ENCODE results near the gene COPB2. TPM values are rescaled to one million over a fixed set of nuclear protein-coding genes. Genes with fewer than 3 reads are reported as not detected.
A peak's percentile ranks its signal among the peaks of the same experiment; 100 is the strongest.

The COPB2 gene
- total RNA-seq, 1 experiment from 2014 or later = 119 TPM

DNA sequence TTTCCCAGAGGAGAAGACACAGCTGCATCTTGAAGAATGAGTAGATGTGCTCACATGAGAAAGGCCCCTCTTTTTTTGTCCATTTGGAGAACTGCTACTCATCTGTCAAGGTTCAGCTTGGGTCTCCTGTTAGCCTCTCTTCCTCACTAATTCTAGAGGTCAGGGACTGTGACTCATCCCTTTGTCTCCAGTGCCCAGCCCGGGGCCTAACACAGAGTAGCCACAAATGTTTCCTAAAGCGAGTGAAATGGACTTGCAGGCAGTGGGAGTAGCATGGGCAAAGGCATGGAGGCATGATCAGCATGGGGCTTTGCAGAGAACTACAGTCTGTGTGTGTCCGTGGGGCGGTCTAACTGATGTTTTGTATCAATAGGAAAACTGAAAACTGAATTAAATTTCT is 79.6 kb downstream of the COPB2 start:
- ATAC-seq = peak; percentile 59
- intact Hi-C loops (cut with micrococcal nuclease) = loop anchor here (1.0 to 10.0 kb wide), 2 partner anchors 8 to 715 kb away; partner anchors contain the start of gene CEP70
- Histone ChIP-seq H3K79me2 (ENCODE audit: insufficient read depth, low read length) (peaks cover 10% of the 10 kb centered on the region; the same call in 1 of the 2 replicates), H3K36me3 (ENCODE audit: control insufficient read depth in 1 of 2, insufficient read depth in 2 of 2, low read length in 2 of 2) (no peaks in the 10 kb centered on the region), H3K4me2 (ENCODE audit: low read length) (peak overlapping the region; percentile 67), H3K9ac (ENCODE audit: low read length) (peak overlapping the region; percentile 71), H3K9me3 (ENCODE audit: control insufficient read depth in 1 of 2, insufficient read depth in 1 of 2, low read depth in 1 of 2, low read length in 2 of 2) (no peaks in the 10 kb centered on the region), H3K27me3 (ENCODE audit: insufficient read depth, low read length) (no peaks in the 10 kb centered on the region), H3K4me3 (replicated peaks in 1 of 2; ENCODE audit: low read depth in 1 of 2, low read length in 2 of 2) (peak overlapping the region in 1 of 2 experiments; percentile 11; a peak in 1 of 4 replicates), H3K9me2 (ENCODE audit: insufficient read depth) (no peaks in the 10 kb centered on the region), H4K20me1 (ENCODE audit: insufficient read depth) (no peaks in the 10 kb centered on the region), H2AFZ (ENCODE audit: low read depth, low read length, poor library complexity, severe bottlenecking) (no peak overlapping the region), H3K27ac (ENCODE audit: low read depth, low read length) (peak overlapping the region; percentile 99), H3K4me1 (ENCODE audit: control insufficient read depth in 1 of 2, insufficient read depth in 2 of 2, low read length in 2 of 2) (peaks cover 85 to 98% of the 10 kb centered on the region in 2 experiments)
- DNase-seq (ENCODE audit: low read depth, low spot score) = no peak
- POLR2A ChIA-PET = interaction anchor here (1.1 to 15.9 kb wide), 3 partner anchors 9 to 12 kb away, joined by 4 to 198 read pairs (median 34); no protein-coding TSS in a partner anchor
- TF ChIP-seq EGR1 (IDR thresholded peaks at IDR 0.05; ENCODE audit: low read depth) (no peak), JUND (IDR thresholded peaks at IDR 0.05) (no peak), TCF7L2 (IDR thresholded peaks at IDR 0.05; ENCODE audit: borderline replicate concordance, extremely low read depth, insufficient read depth, insufficient read length) (no peak), SIN3A (IDR thresholded peaks at IDR 0.05; ENCODE audit: low read depth) (no peak), REST (IDR thresholded peaks at IDR 0.05; ENCODE audit: low read depth) (no peak), ZBTB33 (IDR thresholded peaks at IDR 0.05; ENCODE audit: extremely low read depth, insufficient replicate concordance, low read length) (no peak), CTCF (IDR thresholded peaks at IDR 0.05 in 2 of 3, conservative IDR thresholded peaks at IDR 0.05 in 1 of 3; ENCODE audit: borderline replicate concordance in 1 of 3, insufficient read depth in 1 of 3, low read depth in 2 of 3, low read length in 2 of 3) (no peak), CBX3 (IDR thresholded peaks at IDR 0.05; ENCODE audit: low read depth) (no peak), SRF (IDR thresholded peaks at IDR 0.05; ENCODE audit: low read depth) (no peak), YY1 (IDR thresholded peaks at IDR 0.05; ENCODE audit: extremely low read depth, insufficient replicate concordance, low read depth, low read length) (no peak), CEBPB (IDR thresholded peaks at IDR 0.05; ENCODE audit: low read depth) (no peak), RAD21 (IDR thresholded peaks at IDR 0.05; ENCODE audit: low read depth) (no peak), SP1 (IDR thresholded peaks at IDR 0.05; ENCODE audit: low read depth) (no peak), POLR2A (IDR thresholded peaks at IDR 0.05; ENCODE audit: borderline replicate concordance, extremely low read depth, insufficient read depth, insufficient read length) (no peak), EZH2 (IDR thresholded peaks at IDR 0.05) (no peak), ZNF274 (IDR thresholded peaks at IDR 0.05; ENCODE audit: low read depth, low read length) (no peak)
- TF ChIP-seq, protein P1, sequence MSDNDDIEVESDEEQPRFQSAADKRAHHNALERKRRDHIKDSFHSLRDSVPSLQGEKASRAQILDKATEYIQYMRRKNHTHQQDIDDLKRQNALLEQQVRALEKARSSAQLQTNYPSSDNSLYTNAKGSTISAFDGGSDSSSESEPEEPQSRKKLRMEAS (IDR thresholded peaks at IDR 0.05) = no peak
- RAD21 ChIA-PET (ENCODE audit: low non-redundant PET in 1 of 2, low total read pairs in 2 of 2, uncharacterized antibody in 2 of 2, unreplicated experiment in 2 of 2) = interaction anchor here (1.1 to 1.9 kb wide), 4 partner anchors 8 to 197 kb away, joined by 3 to 9 read pairs (median 5); no protein-coding TSS in a partner anchor
- CTCF ChIA-PET = interaction anchor here (0.6 to 2.1 kb wide), 6 partner anchors 8 to 198 kb away, joined by 3 to 25 read pairs (median 6); no protein-coding TSS in a partner anchor
- BruUV-seq (replicated peaks) = no TSS peak
